Esophagus muscularis mucosa (tissue), 3 donors: ENCODE results near the gene DGKZ.

Experiments used
- POLR2AphosphoS5 ChIP-seq, 2 donors: sonication (generic); formaldehyde crosslinking; IDR thresholded peaks; one replicate each; pipeline ENCODE4 v1.6.1; 2017; ENCODE audit warnings: antibody characterized with exemption in 2 of 2
- TF ChIP-seq, protein P1 (sequence below), 3 experiments: fragments of 200-600 bp in 2 of 3; fragments of 450-650 bp in 1 of 3; sonication (generic) in 2 of 3; IDR thresholded peaks; one replicate each; pipeline ENCODE4 v1.5.1; 2017 to 2019; ENCODE audit warnings: antibody characterized with exemption in 3 of 3, mild to moderate bottlenecking in 2 of 3, moderate library complexity in 1 of 3

DNA sequence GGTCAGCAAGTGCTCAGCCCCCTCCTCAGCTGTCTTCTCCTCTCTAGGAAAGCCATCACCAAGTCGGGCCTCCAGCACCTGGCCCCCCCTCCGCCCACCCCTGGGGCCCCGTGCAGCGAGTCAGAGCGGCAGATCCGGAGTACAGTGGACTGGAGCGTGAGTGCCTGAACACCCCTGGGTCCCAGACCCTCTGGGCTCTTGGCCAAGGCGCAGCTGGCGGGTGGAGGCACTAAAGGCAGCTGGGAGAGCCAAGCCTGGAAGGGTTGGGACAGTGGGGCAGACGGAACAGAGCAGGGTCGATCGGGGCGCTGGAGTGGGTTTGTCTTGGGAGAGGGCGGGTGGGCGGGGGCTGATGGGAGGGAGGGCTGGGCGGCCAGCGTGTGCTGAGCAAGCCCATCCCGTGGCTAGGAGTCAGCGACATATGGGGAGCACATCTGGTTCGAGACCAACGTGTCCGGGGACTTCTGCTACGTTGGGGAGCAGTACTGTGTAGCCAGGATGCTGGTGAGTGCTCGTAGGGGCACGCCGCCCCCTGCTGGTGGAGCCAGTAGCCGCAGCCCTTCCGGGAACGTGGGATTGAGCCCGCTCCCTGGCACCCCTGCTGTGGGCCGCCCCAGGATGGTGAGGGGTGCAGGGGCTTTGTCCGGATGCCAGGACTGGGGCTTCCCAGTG, 20.1 kb downstream of the DGKZ start:
- TF ChIP-seq, protein P1, sequence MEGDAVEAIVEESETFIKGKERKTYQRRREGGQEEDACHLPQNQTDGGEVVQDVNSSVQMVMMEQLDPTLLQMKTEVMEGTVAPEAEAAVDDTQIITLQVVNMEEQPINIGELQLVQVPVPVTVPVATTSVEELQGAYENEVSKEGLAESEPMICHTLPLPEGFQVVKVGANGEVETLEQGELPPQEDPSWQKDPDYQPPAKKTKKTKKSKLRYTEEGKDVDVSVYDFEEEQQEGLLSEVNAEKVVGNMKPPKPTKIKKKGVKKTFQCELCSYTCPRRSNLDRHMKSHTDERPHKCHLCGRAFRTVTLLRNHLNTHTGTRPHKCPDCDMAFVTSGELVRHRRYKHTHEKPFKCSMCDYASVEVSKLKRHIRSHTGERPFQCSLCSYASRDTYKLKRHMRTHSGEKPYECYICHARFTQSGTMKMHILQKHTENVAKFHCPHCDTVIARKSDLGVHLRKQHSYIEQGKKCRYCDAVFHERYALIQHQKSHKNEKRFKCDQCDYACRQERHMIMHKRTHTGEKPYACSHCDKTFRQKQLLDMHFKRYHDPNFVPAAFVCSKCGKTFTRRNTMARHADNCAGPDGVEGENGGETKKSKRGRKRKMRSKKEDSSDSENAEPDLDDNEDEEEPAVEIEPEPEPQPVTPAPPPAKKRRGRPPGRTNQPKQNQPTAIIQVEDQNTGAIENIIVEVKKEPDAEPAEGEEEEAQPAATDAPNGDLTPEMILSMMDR (IDR thresholded peaks at IDR 0.05) = peak; percentile 82 to 94 (median 91)
- peak in 1 of 2 donors; percentile 57 for TF ChIP-seq POLR2AphosphoS5 (IDR thresholded peaks at IDR 0.05)
